DOHH2 (cell line): ENCODE results near the gene GPR161.

Experiments used
- H3F3A ChIP-seq: fragments of 200-600 bp; sonication (generic), shearing (Covaris generic); 2 replicates; pipeline ENCODE4 v1.6.0; 2016; ENCODE audit warnings: antibody characterized with exemption, mild to moderate bottlenecking; ENCODE audit not compliant: control insufficient read depth, insufficient read depth
- H3K27ac ChIP-seq: fragments of 200-600 bp; sonication (generic); 2 replicates; pipeline ENCODE4 v1.5.1; 2014; ENCODE audit warnings: low read depth, mild to moderate bottlenecking, low read length, moderate library complexity
- H3K27me3 ChIP-seq: fragments of 200-600 bp; sonication (generic); 2 replicates; pipeline ENCODE4 v1.6.1; 2014; ENCODE audit warnings: mild to moderate bottlenecking, low read length, mixed read lengths; ENCODE audit not compliant: control insufficient read depth
- H3K36me3 ChIP-seq: fragments of 200-600 bp; sonication (generic); 2 replicates; pipeline ENCODE4 v1.6.1; 2014; ENCODE audit warnings: mild to moderate bottlenecking, low read length, moderate library complexity, mixed read lengths; ENCODE audit not compliant: control insufficient read depth
- H3K4me1 ChIP-seq: fragments of 200-600 bp; sonication (generic); 2 replicates; pipeline ENCODE4 v1.6.1; 2014; ENCODE audit warnings: mild to moderate bottlenecking, low read length, mixed read lengths; ENCODE audit not compliant: control insufficient read depth
- H3K4me2 ChIP-seq: fragments of 200-600 bp; sonication (generic); 2 replicates; pipeline ENCODE4 v1.6.0; 2014; ENCODE audit warnings: mild to moderate bottlenecking, low read length, moderate library complexity
- H3K4me3 ChIP-seq: fragments of 200-600 bp; sonication (generic); 2 replicates; pipeline ENCODE4 v1.5.1; 2014; ENCODE audit warnings: mild to moderate bottlenecking, low read length, mixed read lengths
- H3K79me2 ChIP-seq: fragments of 200-600 bp; sonication (generic); 2 replicates; pipeline ENCODE4 v1.6.1; 2014; ENCODE audit warnings: mild to moderate bottlenecking, low read length, mixed read lengths; ENCODE audit not compliant: control insufficient read depth
- H3K9me2 ChIP-seq: fragments of 200-600 bp; sonication (generic); replicated peaks from 2 replicates; pipeline ENCODE4 v1.6.1; 2014; ENCODE audit warnings: mild to moderate bottlenecking, low read length, mixed read lengths; ENCODE audit not compliant: control insufficient read depth
- H3K9me3 ChIP-seq: fragments of 200-600 bp; sonication (generic); 2 replicates; pipeline ENCODE4 v1.6.1; 2014; ENCODE audit warnings: antibody characterized with exemption, low read length, mixed read lengths; ENCODE audit not compliant: control insufficient read depth, insufficient read depth
- H4K20me1 ChIP-seq: fragments of 200-600 bp; sonication (generic); 2 replicates; pipeline ENCODE4 v1.6.0; 2014; ENCODE audit warnings: low read depth, mild to moderate bottlenecking, antibody characterized with exemption, low read length, moderate library complexity; ENCODE audit not compliant: control insufficient read depth, insufficient read depth
- CTCF ChIP-seq: fragments of 200-600 bp; sonication (generic); IDR thresholded peaks from one replicate; pipeline ENCODE4 v1.5.1; 2014; ENCODE audit warnings: antibody characterized with exemption, mild to moderate bottlenecking, low read depth, low read length; ENCODE audit not compliant: poor library complexity, severe bottlenecking
- EZH2phosphoT487 ChIP-seq: fragments of 200-600 bp; sonication (generic); IDR thresholded peaks from 2 replicates; pipeline ENCODE4 v1.6.1; 2017; ENCODE audit warnings: borderline replicate concordance, mild to moderate bottlenecking, antibody characterized with exemption, low read length, moderate library complexity, mixed read lengths

The GPR161 gene

GRCh38 chr1:168110896-168111545, 25.7 kb downstream of the GPR161 start:
- Histone ChIP-seq H4K20me1 (no peaks in the 10 kb centered on the region), H3K4me2 (no peak overlapping the region), H3K9me3 (no peaks in the 10 kb centered on the region), H3K79me2 (no peaks in the 10 kb centered on the region), H3K4me3 (no peak overlapping the region), H3K9me2 (no peaks in the 10 kb centered on the region), H3K4me1 (no peaks in the 10 kb centered on the region), H3K27me3 (0 out of 2 replicates have a peak, but pooled peaks cover 2% of the 10 kb centered on the region), H3K27ac (no peak overlapping the region), H3K36me3 (no peaks in the 10 kb centered on the region), H3F3A (no peaks in the 10 kb centered on the region)
- TF ChIP-seq CTCF (no peak), EZH2phosphoT487 (no peak)

GRCh38 chr1:168106274-168106673, 30.5 kb downstream of the GPR161 start:
- Histone ChIP-seq H3F3A (no peaks in the 10 kb centered on the region), H3K4me3 (no peak overlapping the region), H3K9me3 (no peaks in the 10 kb centered on the region), H3K79me2 (no peaks in the 10 kb centered on the region), H4K20me1 (no peaks in the 10 kb centered on the region), H3K27ac (no peak overlapping the region), H3K9me2 (no peaks in the 10 kb centered on the region), H3K36me3 (no peaks in the 10 kb centered on the region), H3K4me1 (no peaks in the 10 kb centered on the region), H3K4me2 (no peak overlapping the region), H3K27me3 (0 out of 2 replicates have a peak, but pooled peaks cover 2% of the 10 kb centered on the region)
- no peak for TF ChIP-seq CTCF
- TF ChIP-seq EZH2phosphoT487 = no peak

GRCh38 chr1:168105846-168106245, 30.9 kb downstream of the GPR161 start:
- H3K4me3 ChIP-seq = no peak overlapping the region
- H3K4me1 ChIP-seq = no peaks in the 10 kb centered on the region
- H3K4me2 ChIP-seq = no peak overlapping the region
- no peak overlapping the region for H3K27ac ChIP-seq
- H3F3A ChIP-seq = no peaks in the 10 kb centered on the region
- no peaks in the 10 kb centered on the region for H3K9me2 ChIP-seq
- TF ChIP-seq EZH2phosphoT487 = no peak
- no peak for TF ChIP-seq CTCF
- H3K79me2 ChIP-seq = no peaks in the 10 kb centered on the region
- H4K20me1 ChIP-seq = no peaks in the 10 kb centered on the region
- no peaks in the 10 kb centered on the region for H3K36me3 ChIP-seq
- H3K27me3 ChIP-seq = no peaks in the 10 kb centered on the region
- no peaks in the 10 kb centered on the region for H3K9me3 ChIP-seq
